ENCODE measurements around the gene NATD1.

The NATD1 gene

GRCh38 chr17:21191698-21192097 is 61.5 kb downstream of the NATD1 start:
- no peak for TF ChIP-seq CTCF (IDR thresholded peaks at IDR 0.05; ENCODE audit: insufficient read depth, low read length, poor library complexity, severe bottlenecking)
- Histone ChIP-seq H3K36me3 (ENCODE audit: control insufficient read depth, insufficient read depth, low read length) (peaks cover 8% of the 10 kb centered on the region), H3K27me3 (replicated peaks; ENCODE audit: control insufficient read depth, insufficient read depth, low read length) (no peaks in the 10 kb centered on the region), H3K4me3 (replicated peaks; ENCODE audit: low read depth, low read length) (no peak overlapping the region)
- DNase-seq (ENCODE audit: extremely low read depth, insufficient read length): no peak

- no peak for TF ChIP-seq CTCF (IDR thresholded peaks at IDR 0.05; ENCODE audit: insufficient read depth, low read length, poor library complexity, severe bottlenecking)
- Histone ChIP-seq H3K4me3 (replicated peaks; ENCODE audit: low read depth, low read length) (no peak overlapping the region), H3K27me3 (replicated peaks; ENCODE audit: control insufficient read depth, insufficient read depth, low read length) (no peaks in the 10 kb centered on the region), H3K36me3 (ENCODE audit: control insufficient read depth, insufficient read depth, low read length) (peaks cover 12% of the 10 kb centered on the region)
- DNase-seq (ENCODE audit: extremely low read depth, insufficient read length): no peak
These were observed 63.1 kb downstream of the NATD1 start for GRCh38 chr17:21190078-21190477.

- H3K4me3 ChIP-seq (replicated peaks; ENCODE audit: low read depth, low read length): no peak overlapping the region
- H3K36me3 ChIP-seq (ENCODE audit: control insufficient read depth, insufficient read depth, low read length): peaks cover 13% of the 10 kb centered on the region
- DNase-seq (ENCODE audit: extremely low read depth, insufficient read length): no peak
- no peaks in the 10 kb centered on the region for H3K27me3 ChIP-seq (replicated peaks; ENCODE audit: control insufficient read depth, insufficient read depth, low read length)
- no peak for TF ChIP-seq CTCF (IDR thresholded peaks at IDR 0.05; ENCODE audit: insufficient read depth, low read length, poor library complexity, severe bottlenecking)
These were observed 63.8 kb downstream of the NATD1 start for GRCh38 chr17:21189361-21189760.
